ENCODE results near the gene CREB5. TPM values are rescaled to one million over a fixed set of nuclear protein-coding genes. Genes with fewer than 3 reads are reported as not detected.

Gene CREB5
- total and polyA plus RNA-seq, 2 donors (not counting 3 experiments of a cell fraction or from before 2014, with no cell fraction given) = 19.6 to 28.4 TPM

DNA sequence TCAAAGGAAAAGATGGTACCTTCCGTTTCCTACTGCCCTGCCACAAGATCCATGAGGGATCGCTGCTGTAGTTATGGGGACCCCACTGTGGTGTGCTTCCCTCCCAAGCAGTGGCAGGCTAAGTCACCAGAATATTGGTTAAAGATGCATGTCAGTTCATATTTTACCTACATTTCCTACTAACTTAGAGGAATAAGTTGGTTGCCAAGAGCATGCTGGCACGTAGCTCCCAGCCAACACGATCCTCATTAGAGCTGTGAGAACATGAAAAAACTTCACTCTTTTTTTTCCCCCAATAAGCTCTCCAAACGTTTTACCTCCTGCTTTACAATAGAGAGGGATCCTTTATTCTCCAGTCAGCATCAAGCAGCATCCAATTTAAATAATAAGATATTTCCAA lies 342.1 kb downstream of the CREB5 start:
- no TSS peak for BruUV-seq (replicated peaks)
- Histone ChIP-seq H2AFZ (ENCODE audit: low read depth, low read length) (no peak overlapping the region), H3K27ac (ENCODE audit: insufficient read depth, low read depth, low read length) (no peak overlapping the region), H3K4me1 (ENCODE audit: control insufficient read depth, extremely low read depth, insufficient read depth, low read length) (peaks cover 2% of the 10 kb centered on the region), H3K4me3 (replicated peaks in 1 of 3; ENCODE audit: insufficient read depth in 1 of 3, low read depth in 1 of 3, low read length in 3 of 3) (no peak overlapping the region), H3K36me3 (ENCODE audit: control insufficient read depth in 2 of 2, extremely low read depth in 1 of 2, insufficient read depth in 2 of 2, low read length in 2 of 2) (no peaks in the 10 kb centered on the region), H3K9ac (replicated peaks; ENCODE audit: extremely low read depth, insufficient read depth, low read length) (no peak overlapping the region), H3K79me2 (ENCODE audit: control insufficient read depth, insufficient read depth, low read length) (no peaks in the 10 kb centered on the region), H4K20me1 (replicated peaks; ENCODE audit: control insufficient read depth, extremely low read depth, insufficient read depth, low read length) (no peaks in the 10 kb centered on the region), H3K27me3 (ENCODE audit: control insufficient read depth in 2 of 2, insufficient read depth in 2 of 2, low read length in 2 of 2) (no peaks in the 10 kb centered on the region), H3K9me1 (replicated peaks; ENCODE audit: control insufficient read depth, extremely low read depth, insufficient read depth, low read length) (no peaks in the 10 kb centered on the region), H3K4me2 (ENCODE audit: insufficient read depth, low read length) (no peak overlapping the region), H3K9me3 (replicated peaks; ENCODE audit: control insufficient read depth, insufficient read depth, low read length) (no peaks in the 10 kb centered on the region)
- no peak for TF ChIP-seq FOS (IDR thresholded peaks at IDR 0.05; ENCODE audit: borderline replicate concordance, insufficient read depth, low read length)
- no peak for TF ChIP-seq MAX (IDR thresholded peaks at IDR 0.05; ENCODE audit: insufficient read depth, insufficient read length)
- TF ChIP-seq, protein P1, sequence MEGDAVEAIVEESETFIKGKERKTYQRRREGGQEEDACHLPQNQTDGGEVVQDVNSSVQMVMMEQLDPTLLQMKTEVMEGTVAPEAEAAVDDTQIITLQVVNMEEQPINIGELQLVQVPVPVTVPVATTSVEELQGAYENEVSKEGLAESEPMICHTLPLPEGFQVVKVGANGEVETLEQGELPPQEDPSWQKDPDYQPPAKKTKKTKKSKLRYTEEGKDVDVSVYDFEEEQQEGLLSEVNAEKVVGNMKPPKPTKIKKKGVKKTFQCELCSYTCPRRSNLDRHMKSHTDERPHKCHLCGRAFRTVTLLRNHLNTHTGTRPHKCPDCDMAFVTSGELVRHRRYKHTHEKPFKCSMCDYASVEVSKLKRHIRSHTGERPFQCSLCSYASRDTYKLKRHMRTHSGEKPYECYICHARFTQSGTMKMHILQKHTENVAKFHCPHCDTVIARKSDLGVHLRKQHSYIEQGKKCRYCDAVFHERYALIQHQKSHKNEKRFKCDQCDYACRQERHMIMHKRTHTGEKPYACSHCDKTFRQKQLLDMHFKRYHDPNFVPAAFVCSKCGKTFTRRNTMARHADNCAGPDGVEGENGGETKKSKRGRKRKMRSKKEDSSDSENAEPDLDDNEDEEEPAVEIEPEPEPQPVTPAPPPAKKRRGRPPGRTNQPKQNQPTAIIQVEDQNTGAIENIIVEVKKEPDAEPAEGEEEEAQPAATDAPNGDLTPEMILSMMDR (IDR thresholded peaks at IDR 0.05; ENCODE audit: extremely low read depth in 1 of 2, insufficient read depth in 1 of 2, low read depth in 1 of 2, low read length in 2 of 2) = no peak
- no peak for TF ChIP-seq GATA2 (IDR thresholded peaks at IDR 0.05; ENCODE audit: insufficient read depth, insufficient read length, low read depth, low read length)
- no peak for TF ChIP-seq JUN (IDR thresholded peaks at IDR 0.05; ENCODE audit: borderline replicate concordance, insufficient read depth, insufficient read length, low read depth)
- no peak for TF ChIP-seq MYC (IDR thresholded peaks at IDR 0.05; ENCODE audit: low read depth, low read length)
- TF ChIP-seq EZH2 (IDR thresholded peaks at IDR 0.05; ENCODE audit: borderline replicate concordance, low read depth, low read length, severe bottlenecking) = no peak
- TF ChIP-seq POLR2A (IDR thresholded peaks at IDR 0.05; ENCODE audit: low read depth, low read length) = no peak
- intact Hi-C loops (cut with micrococcal nuclease) = no loop called here
- CTCF ChIA-PET = interaction anchor here (0.7 kb wide), 1 partner anchor 72 kb away, joined by 3 read pairs; no protein-coding TSS in a partner anchor
- DNase-seq (ENCODE audit: low read depth, low spot score) (no peak), FAIRE-seq (no peak)
- dilution Hi-C loops (cut with MboI; ENCODE audit: extremely low pct_ligation_motif_present, low sequenced_read_pairs) = no loop called here
- POLR2A ChIA-PET = no interaction called here

All from endothelial cell of umbilical vein (primary cell).